Psoas muscle (tissue), 8 donors: ENCODE data around the gene SLC22A31. TPM values are rescaled to one million over a fixed set of nuclear protein-coding genes. Genes with fewer than 3 reads are reported as not detected.
"Not testable (repeated sequence)": the region's sequence is repeated elsewhere in the genome, so short reads cannot be mapped to it uniquely, and the experiment has no call there.

ENCODE experiments used
- ATAC-seq, 4 donors: fragments of 200-7000 bp; cut with Tn5 transposase; one replicate each; pipeline ENCODE4 v1.9.1; 2020; ENCODE audit warnings: moderate library complexity in 3 of 4, mild to moderate bottlenecking in 2 of 4
- DNase-seq, 2 donors: peaks; one replicate each; pipeline ENCODE4 v3.0.0-alpha.2; 2020
- H3K27ac ChIP-seq: fragments of 200-600 bp; one replicate; pipeline ENCODE4 v1.8.0; 2022
- H3K27me3 ChIP-seq, 3 donors: fragments of 200-600 bp in 1 of 3; one replicate each; pipeline versions ENCODE4 v1.6.1 to v1.8.0; 2013 to 2022; ENCODE audit warnings: low read length in 2 of 3, mild to moderate bottlenecking in 2 of 3, moderate library complexity in 1 of 3; ENCODE audit not compliant: insufficient read depth in 3 of 3
- H3K36me3 ChIP-seq, 2 donors: fragments of 200-600 bp in 1 of 2; one replicate each; pipeline versions ENCODE4 v1.6.1 to v1.8.0; 2013 to 2022; ENCODE audit warnings: low read depth in 1 of 2, mild to moderate bottlenecking in 1 of 2, moderate library complexity in 1 of 2; ENCODE audit not compliant: insufficient read depth in 1 of 2
- H3K4me1 ChIP-seq: fragments of 200-600 bp; one replicate; pipeline ENCODE4 v1.8.0; 2022
- H3K4me3 ChIP-seq: fragments of 200-600 bp; one replicate; pipeline ENCODE4 v1.8.0; 2022; ENCODE audit warnings: mild to moderate bottlenecking
- H3K9me3 ChIP-seq: fragments of 200-600 bp; one replicate; pipeline ENCODE4 v1.8.0; 2022
- WGBS, 3 donors: extraction: QIAGEN DNeasy Blood & Tissue Kit; methylation state at CpG; one replicate each; pipeline versions ENCODE4 v1.1.6 to v1.1.7; 2013; 5-methylcytosine and 5-hydroxymethylcytosine counted together
- intact Hi-C, 2 donors: fragments of 100-400 bp; cut with DNase I; formaldehyde crosslinking; loops; one replicate each; pipeline versions ENCODE4 v1.11.0 to v1.14.2; 2022
- polyA plus RNA-seq, 3 donors: library from polyadenylated mRNA; stranded (reverse); fragments of 200-250 nt; gene quantifications; one replicate each; pipeline ENCODE4 v1.2.3, GENCODE V29; 2013
- total RNA-seq, 4 donors: library from RNA; stranded (reverse); fragmentation: NEBNext Ultra II Directional in 2 of 4; extraction: Animal tissue kit (Norgen Biotek cat#: 25700) in 2 of 4; gene quantifications; one replicate each; pipeline versions ENCODE4 v1.2.1 to v1.2.4, GENCODE V29; 2021 to 2023
- TF ChIP-seq, protein P1 (sequence below): fragments of 200-600 bp; IDR thresholded peaks from one replicate; pipeline ENCODE4 v1.8.0; 2022; ENCODE audit warnings: antibody characterized with exemption
- donor health status: healthy with polysubstance abuse.
- donor health status: DM: no; HTN: no; CAD: no; lungs with moderate emphysema.
- donor health status: Bipolar disorder and iron deficiency.
- donor health status: healthy.
- donor health status: DM: yes; HTN: yes; CAD: no.
- donor health status: DM: no; HTN: no; CAD: no.
- donor health status: DM: no; HTN: no; CAD: no.
- donor health status: DM: yes; HTN: yes; CAD: no.

Gene SLC22A31
- total and polyA plus RNA-seq, 7 donors, result 0.03 TPM; not detected in 6

DNA sequence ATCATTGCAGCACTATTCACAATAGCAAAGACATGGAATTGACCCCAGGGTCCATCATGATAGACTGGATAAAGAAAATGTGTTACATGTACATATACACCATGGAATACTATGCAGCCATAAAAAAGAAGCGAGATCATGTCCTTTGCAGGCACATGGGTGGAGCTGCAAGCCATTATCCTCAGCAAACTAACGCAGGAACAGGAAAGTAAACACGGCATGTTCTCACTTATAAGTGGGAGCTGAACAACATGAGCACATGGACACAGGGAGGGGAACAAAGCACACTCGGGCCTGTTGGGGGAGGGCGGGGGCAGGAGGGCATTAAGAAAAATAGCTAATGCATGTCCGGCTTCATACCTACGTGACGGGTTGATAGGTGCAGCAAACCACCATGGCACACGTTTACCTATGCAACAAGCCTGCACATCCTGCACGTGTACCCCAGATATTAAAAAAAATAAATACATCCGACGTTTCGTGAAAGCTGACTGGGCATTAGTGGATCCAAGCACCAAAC lies 46.1 kb upstream of the SLC22A31 start:
- Histone ChIP-seq H3K9me3 (no peaks in the 10 kb centered on the region), H3K4me3 (peak overlapping the region; percentile 63), H3K36me3 (no peaks in the 10 kb centered on the region), H3K27ac (no peak overlapping the region), H3K4me1 (peaks cover 5% of the 10 kb centered on the region), H3K27me3 (peaks cover 0 to 3% (median 0%) of the 10 kb centered on the region in 3 donors)
- no peak for DNase-seq
- TF ChIP-seq, protein P1, sequence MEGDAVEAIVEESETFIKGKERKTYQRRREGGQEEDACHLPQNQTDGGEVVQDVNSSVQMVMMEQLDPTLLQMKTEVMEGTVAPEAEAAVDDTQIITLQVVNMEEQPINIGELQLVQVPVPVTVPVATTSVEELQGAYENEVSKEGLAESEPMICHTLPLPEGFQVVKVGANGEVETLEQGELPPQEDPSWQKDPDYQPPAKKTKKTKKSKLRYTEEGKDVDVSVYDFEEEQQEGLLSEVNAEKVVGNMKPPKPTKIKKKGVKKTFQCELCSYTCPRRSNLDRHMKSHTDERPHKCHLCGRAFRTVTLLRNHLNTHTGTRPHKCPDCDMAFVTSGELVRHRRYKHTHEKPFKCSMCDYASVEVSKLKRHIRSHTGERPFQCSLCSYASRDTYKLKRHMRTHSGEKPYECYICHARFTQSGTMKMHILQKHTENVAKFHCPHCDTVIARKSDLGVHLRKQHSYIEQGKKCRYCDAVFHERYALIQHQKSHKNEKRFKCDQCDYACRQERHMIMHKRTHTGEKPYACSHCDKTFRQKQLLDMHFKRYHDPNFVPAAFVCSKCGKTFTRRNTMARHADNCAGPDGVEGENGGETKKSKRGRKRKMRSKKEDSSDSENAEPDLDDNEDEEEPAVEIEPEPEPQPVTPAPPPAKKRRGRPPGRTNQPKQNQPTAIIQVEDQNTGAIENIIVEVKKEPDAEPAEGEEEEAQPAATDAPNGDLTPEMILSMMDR, result no peak
- no peak for ATAC-seq
- intact Hi-C loops, result loop anchor here in 1 of 2 donors (5.0 kb wide), 1 partner anchor 246 kb away; the partner anchor contains the start of gene ANKRD11
- 56 to 58% (median 56%) methylated on average over 13 of the region's 13 CpGs for WGBS, 3 donors

DNA sequence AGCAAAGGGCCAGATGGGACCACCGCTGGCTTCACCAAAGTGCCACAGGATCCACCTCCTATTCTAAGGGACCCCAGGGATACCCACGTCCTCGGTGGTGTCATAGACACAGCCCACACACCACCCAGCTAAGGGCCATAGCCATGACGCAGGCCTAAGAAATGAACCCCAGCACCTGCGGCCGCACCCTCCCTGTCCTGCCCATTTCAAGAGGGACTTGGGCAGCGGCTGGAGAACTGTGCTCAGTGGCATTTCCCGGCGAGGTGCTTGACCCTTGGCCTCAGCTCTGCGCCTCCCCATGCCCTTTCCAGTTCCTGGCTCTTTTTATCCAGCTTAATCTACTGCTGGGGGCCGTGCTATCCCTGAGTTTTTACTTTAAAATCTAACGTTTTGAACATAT lies 44.4 kb upstream of the SLC22A31 start:
- H3K9me3 ChIP-seq, result no peaks in the 10 kb centered on the region
- TF ChIP-seq, protein P1, result no peak
- intact Hi-C loops, result loop anchor here in 1 of 2 donors (5.0 kb wide), 1 partner anchor 248 kb away; the partner anchor contains the start of gene ANKRD11
- ATAC-seq (no peak), DNase-seq (no peak)
- WGBS, 3 donors, result 56 to 62% (median 57%) methylated on average over 11 to 12 of the region's 12 CpGs
- peaks cover 0 to 3% (median 0%) of the 10 kb centered on the region in 3 donors for H3K27me3 ChIP-seq
- H3K27ac ChIP-seq, result no peak overlapping the region
- H3K4me1 ChIP-seq, result peaks cover 5% of the 10 kb centered on the region
- H3K4me3 ChIP-seq, result no peak overlapping the region
- H3K36me3 ChIP-seq, result no peaks in the 10 kb centered on the region

DNA sequence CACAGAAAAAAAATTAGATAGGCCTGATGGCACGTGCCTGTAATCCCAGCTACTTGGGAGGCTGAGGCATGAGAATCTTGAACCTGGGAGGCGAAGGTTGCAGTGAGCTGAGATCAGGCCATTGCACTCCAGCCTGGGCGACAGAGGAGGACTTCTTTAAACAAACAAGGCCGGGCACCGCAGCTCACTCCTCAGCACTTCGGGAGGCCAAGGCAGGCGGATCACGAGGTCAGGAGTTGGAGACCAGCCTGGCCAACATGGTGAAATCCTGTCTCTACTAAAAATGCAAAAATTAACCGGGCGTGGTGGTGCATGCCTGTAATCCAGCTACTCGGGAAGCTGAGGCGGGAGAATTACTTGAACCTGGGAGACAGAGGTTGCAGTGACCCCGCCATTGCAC lies 43.9 kb upstream of the SLC22A31 start:
- H3K4me1 ChIP-seq, H3K27me3 ChIP-seq, H3K36me3 ChIP-seq, DNase-seq, ATAC-seq, H3K27ac ChIP-seq, intact Hi-C loops, H3K4me3 ChIP-seq, H3K9me3 ChIP-seq: not testable (repeated sequence)
- 62 to 68% (median 63%) methylated on average over 13 of the region's 13 CpGs for WGBS, 3 donors

DNA sequence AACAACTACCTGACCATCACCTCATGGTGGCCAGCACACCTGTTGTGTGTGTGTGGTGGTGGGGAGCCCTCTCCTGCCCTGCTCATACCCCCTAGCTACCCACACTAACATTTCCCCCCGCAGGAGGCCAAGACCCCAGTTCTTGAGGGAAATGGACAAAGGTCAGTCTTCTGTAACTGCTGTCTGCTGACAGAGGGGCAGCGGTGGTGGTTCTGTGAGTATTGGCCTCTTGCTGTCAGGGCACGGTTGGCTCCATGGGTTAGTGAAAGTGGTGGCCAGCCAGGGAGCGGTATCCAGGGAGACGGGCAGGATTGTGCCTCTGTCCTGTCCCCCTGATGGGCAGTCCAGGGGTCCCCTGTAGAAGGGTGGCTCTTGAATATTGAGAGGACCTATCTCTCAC lies 43.3 kb upstream of the SLC22A31 start:
- H3K9me3 ChIP-seq, result no peaks in the 10 kb centered on the region
- intact Hi-C loops, result no loop called here
- WGBS, 3 donors, result 70 to 72% (median 70%) methylated on average over 5 of the region's 5 CpGs

DNA sequence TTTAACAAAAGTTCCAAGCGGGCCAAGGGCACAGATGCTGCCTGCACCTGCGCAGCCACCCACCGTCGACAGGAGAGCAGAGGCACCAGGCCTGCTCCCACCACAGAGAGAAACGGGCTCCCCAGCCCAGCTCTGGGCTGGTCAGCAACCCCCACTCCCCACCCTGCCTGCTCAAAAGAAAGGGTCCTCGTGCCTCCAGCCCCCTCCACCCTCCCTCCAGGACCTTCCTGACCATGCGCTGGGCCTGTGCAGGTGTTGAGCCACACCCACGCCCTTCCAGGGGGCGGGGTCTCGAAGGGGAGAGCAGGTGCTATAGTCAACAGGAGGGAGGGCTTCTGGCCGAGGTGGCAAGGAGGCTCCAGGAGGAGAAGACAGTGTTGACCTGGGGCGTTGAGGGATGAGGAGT lies 42.5 kb upstream of the SLC22A31 start:
- Histone ChIP-seq H3K4me3 (no peak overlapping the region), H3K27ac (no peak overlapping the region), H3K9me3 (no peaks in the 10 kb centered on the region), H3K4me1 (peaks cover 5% of the 10 kb centered on the region), H3K36me3 (no peaks in the 10 kb centered on the region), H3K27me3 (no peaks in the 10 kb centered on the region)
- no peak for ATAC-seq
- intact Hi-C loops, result no loop called here
- DNase-seq, result no peak
- TF ChIP-seq, protein P1, result no peak
- 42 to 50% (median 47%) methylated on average over 11 to 12 of the region's 12 CpGs for WGBS, 3 donors

More for the DNA sequence above, 43.3 kb upstream of the SLC22A31 start:
- ATAC-seq (no peak), DNase-seq (no peak)
- Histone ChIP-seq H3K27ac (no peak overlapping the region), H3K4me1 (peaks cover 5% of the 10 kb centered on the region), H3K36me3 (no peaks in the 10 kb centered on the region), H3K4me3 (no peak overlapping the region), H3K27me3 (peaks cover 0 to 3% (median 0%) of the 10 kb centered on the region in 3 donors)
- TF ChIP-seq, protein P1, result no peak
